GM19099 (cell line): ENCODE results near the gene SDC3.

ENCODE experiments used
- POLR2A ChIP-seq: IDR thresholded peaks from 3 replicates; pipeline ENCODE4 v1.6.1; 2011; ENCODE audit warnings: low read depth; ENCODE audit not compliant: insufficient read length; ENCODE audit errors: extremely low read depth

SDC3 gene

DNA sequence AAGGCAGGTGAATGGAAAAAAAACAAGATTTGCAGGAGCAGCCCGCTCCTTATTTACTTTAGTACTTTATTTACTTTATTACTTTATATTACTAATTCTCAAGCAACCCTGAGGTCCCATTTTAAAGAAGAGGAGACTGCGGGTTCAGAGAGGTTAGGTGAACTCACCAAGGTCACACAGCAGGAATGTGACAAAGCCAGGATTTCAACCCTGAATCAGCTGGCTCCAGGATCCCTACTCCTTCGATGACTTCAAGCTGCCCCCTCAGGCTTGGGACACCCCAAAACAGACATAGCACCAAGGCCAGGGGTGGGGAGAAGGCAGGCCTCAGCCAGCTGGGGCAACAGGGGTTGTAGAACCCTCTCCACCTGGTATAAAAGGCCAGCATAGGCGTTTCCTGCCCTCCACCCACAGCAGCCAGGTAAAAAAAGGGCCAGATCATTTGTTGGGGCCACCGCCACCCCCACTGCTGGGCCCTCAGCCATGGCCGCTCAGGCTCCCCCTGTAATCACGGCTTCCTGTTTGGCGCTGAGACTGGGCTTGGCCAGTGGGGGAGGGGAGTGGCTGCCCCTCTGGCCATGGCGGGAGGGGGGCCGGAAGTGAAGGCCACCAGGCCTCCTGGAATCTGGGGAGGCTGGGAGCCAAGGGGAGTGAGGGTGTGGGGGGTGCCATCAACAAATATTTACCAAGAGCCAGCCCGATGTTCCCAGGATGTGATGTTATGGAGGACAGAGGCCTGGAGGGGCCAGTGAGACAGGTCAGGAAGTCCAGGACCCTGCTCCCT lies 6.6 kb downstream of the SDC3 start:
- TF ChIP-seq POLR2A, result no peak

DNA sequence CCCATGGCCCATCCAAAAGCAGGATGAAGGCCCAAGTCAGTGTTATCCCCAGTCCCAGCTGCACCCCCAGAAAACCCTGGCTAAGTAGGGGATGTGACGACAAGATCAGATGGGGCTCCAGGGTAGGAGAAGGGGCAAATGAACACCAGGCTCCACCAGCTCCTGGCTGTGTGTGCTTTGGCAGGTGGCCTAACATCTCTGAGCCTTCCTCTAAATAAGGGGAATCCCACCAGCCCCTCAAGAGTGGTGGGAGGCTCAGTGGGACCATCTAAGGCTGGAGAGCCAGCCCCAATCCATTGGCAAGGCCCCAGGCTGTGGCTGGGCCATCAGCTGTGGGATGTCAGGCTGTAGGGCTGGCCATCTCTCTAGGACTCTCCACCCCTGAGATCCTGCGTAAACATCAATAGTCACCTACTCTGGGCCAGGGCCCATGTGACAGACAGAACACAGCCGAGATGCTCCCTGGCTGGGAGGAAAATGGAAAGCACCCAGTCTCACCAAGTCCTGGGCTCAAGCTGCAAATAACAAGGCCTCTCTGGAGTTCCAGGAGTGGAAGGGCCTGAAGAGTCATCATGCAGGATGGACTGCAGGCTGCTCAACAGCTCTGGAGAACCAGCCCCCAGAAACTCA lies 7.5 kb downstream of the SDC3 start:
- TF ChIP-seq POLR2A, result no peak

DNA sequence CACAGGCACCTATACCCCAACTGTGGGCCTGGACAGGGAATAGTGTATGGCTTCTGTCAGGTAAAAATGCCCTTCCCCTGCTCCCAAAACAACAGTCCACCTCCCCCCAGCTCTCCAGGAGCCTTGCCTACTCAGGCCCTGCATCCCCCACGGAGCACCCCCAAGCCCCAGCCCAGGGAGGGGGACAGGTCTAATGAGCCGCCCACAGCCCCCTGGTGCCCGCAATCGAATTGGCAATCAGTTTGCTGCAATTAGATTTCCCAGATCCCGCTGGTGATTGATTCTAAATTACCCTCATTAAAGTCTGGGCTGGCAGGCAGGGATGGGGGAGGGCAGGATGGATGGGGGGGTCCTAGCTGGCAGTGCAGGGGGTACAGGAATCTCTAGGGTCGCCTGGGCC lies 8.1 kb downstream of the SDC3 start:
- no peak for TF ChIP-seq POLR2A

DNA sequence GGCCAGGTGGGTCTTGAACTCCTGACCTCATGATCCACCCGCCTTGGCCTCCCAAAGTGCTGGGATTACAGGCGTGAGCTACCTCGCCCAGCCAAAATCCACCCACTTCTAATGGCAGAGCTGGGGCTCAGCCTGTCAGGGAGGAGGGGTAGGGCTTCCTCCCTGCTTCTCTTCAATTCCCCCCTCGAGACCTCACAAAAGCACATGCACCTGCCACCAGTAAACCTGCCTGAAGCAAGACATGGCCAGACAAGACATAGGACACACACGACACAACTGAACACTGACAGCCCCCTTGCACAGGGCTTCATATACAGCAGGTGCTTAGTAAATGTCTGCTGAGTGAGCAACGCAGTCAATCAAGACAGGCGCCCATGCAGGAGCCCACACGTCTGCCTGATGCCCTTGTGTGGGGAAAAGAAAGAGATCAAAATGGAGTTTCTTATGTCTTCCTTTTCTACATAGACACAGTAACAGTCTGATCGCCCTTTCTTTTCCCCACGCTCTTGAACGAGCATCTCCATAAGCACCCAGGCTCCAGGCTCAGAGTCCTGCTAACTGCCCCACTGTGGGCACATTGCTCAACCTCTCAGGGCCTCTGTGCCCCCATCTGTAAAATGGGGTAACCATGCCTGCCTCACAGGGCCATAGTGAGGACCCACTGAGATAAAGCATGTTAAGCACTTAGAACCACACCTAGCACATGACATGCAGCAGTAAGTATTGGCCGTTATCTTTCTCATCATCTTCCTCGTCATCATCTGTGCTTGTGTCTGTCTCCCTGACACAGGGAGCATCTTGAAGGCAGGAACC lies 8.8 kb downstream of the SDC3 start:
- no peak for TF ChIP-seq POLR2A

DNA sequence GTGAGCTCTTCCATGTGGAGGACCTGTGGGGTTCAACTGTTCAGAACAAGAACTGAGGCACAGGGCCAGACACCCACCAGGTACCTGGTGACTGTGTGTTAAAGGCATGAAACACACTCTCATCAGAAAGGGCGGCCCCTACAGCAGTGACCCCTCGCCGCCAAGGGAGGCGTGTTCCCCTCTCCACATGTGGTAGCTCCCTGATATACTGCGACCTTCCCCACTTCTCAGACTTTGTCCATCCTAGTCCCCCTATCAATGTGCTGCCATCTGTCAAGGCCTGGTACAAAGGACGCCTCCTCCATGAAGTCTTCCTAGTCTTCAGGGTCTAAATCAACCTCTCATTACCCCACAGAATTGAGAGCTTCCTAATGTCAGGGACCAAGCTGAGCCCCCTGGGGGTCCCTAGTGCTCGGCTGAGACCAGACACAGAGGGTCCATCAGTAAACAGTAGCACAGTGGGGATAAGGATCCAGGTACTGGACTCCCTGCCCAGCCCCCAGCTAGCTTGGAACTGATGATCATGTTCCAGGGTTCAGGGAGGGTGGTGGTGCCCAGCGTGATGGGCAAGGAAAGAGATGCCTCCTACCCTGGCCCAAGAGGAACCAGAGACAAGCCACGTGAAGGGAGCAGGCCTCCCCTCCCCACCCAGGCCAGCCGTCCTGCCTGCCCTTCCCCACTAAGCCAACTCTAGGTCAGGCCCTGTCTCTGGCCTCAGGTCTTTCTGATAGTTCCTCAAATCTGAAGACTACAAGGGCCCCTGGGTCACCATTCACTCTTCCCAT lies 10.3 kb downstream of the SDC3 start:
- TF ChIP-seq POLR2A, result no peak

DNA sequence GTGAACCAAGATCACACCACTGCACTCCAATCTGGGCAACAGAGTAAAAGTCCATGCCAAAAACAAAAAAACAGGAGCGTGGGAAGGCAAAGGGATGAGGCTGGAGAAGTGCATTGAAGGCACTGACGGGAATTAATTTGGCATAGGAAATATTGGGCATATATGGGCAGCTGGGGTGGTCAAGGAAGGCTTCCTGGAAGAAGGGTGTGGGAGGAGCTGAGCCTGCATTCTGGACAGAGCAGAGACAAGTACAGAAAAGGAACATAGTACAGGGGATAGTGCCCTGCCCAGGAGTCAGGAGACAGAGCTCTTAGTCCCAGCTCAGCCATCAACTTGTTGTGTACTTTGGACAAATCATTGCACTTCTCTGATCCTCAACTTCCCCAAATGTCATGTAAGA lies 11.7 kb downstream of the SDC3 start:
- TF ChIP-seq POLR2A, result no peak

DNA sequence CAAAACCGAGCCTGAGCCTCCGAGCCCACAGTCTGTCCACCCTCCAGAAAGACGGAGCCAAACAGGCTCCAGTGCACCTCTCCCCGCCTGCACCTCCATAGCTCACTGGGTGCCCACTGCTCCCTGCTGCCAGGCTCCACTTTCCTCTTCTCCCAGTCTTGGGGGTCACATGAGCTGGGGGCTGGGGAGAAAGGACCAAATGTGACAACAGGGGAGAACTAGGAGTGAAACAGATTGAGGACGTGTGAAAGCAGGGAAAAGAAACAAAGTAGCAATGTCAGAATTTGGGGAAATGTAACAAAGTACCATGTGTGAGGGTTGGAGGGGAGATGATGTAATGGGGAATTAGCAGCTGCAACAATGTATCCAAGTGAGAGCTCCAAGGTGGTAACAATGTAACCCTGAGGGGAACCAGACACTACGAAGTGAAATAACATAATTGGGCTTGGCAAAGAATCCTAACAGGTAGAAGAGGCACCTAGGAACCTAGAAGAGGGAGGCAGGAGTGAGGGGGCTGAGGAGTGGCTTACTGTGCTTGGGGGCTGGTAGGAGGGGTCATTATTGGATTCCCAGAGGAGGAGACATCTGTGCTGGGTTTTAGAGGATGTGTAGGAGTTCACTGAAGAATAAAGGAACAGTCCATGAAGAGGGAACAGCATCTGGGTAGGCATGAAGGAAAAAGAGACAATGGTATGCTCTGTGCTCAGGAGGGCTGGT lies 12.5 kb downstream of the SDC3 start:
- TF ChIP-seq POLR2A, result no peak

DNA sequence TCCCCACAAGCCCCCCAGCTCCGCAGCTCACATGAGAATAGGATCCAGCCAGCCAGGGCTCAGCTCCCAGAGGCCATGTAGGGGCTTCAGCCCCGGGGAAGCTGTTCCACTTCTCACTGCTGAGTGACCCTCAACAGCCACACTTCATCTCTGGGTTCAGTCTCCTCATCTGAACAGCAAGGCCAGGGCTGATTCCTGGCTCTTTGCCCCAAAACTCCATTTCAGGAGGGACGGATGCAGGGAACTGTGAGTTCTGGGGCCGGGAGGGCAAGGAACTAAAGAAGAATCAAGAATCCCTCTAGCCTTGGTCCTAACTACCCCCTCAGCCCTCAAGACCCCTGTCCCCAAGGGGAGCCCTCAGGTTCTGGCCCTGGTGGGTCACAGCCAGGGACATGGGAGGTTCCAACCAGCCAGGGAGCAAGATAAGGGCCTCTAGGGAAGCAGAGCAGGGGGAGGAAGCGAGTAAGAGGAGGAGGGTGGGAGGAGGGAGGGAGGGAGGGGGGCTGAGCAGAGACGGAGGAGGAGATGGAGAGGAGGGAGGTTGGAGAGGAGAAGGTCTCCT lies 13.1 kb downstream of the SDC3 start:
- TF ChIP-seq POLR2A, result no peak

DNA sequence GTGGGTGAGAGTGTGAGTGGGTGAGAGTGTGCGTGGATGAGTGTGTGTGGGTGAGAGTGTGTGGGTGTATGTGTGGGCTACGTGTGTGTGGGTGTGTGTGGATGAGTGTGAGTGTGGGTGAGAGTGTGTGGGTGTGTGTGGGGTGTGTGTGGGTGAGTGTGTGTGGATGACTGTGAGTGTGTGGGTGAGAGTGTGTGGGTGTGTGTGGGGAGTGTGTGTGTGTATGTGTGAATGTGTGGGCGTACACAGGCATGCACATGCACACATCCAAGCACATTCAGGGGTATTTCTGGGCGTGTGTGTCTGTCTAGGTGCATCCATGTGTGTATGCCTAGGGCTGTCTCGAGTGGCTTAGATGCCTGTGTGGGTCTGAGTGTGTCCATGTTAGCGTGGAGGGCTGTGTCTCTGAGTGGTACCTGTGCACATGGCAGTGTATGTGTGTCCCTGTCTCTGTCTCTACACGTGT lies 14.0 kb downstream of the SDC3 start:
- TF ChIP-seq POLR2A, result no peak

DNA sequence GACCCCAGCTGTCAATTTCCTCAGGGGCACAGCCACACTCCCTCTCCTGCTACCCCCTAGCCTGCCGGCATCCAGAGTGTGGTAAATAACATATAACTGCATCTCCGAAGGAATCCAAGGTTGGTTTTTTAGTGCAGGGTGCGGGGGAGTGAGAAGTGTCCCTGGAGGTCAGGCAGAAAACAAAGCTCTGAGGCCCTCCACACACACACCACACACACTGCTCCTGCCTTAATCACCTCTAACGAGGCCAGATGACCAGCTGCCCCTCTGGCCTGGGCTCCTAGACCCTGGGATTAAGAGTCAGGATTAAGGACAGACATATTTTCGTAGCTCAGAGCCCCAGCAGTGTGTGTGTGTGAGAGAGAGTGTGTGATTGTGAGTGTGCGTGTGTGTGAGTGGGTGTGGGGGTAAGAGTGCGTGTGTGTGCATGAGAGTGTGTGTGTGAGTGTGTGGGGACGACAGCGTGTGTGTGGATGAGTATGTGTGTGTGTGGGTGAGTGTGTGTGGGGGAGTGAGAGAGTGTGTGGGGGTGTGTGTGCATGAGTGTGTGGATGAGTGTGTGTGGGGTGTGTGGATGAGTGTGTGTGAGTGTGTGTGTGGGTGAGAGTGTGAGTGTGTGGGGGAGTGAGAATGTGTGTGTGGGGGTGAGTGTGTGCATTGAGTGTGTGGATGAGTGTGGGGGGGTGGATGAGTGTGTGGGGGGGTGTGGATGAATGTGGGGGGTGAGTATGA lies 14.6 kb downstream of the SDC3 start:
- no peak for TF ChIP-seq POLR2A

DNA sequence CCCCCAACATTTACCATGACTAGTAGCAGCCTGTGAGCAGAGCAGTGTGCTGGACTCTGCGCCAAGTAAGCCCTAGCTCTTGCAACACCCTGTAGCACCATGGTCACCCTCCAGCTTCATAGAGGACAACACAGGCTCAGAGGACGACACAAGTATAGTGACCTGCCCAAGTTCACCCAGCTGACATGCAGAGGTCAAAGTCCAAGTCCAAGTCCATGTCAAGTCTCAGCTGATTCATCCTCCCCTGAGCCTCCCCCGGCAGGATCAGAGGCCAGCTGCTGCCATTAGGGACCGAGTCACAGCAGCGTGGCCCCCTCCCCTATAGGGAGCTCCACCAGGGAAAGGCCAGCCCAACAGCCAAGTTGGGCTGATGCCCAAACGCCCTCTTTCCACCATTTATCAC lies 15.9 kb downstream of the SDC3 start:
- no peak for TF ChIP-seq POLR2A

DNA sequence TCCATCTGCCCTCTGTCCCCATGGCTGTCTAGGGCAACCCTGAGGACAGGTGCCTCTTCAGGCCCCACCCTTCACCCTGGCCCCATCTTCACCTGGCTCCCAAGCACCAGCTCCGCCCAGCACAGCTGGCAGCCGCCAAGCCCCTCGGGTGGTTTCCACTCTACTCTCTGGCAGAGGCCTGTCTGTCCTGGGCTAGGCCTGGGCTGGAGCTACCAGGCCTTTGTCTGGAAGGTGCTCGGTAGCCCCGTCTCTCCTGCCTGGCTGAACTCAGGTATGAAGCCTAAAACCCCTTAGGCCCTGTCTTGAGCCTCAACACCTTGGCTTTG lies 17.4 kb downstream of the SDC3 start:
- TF ChIP-seq POLR2A, result no peak

DNA sequence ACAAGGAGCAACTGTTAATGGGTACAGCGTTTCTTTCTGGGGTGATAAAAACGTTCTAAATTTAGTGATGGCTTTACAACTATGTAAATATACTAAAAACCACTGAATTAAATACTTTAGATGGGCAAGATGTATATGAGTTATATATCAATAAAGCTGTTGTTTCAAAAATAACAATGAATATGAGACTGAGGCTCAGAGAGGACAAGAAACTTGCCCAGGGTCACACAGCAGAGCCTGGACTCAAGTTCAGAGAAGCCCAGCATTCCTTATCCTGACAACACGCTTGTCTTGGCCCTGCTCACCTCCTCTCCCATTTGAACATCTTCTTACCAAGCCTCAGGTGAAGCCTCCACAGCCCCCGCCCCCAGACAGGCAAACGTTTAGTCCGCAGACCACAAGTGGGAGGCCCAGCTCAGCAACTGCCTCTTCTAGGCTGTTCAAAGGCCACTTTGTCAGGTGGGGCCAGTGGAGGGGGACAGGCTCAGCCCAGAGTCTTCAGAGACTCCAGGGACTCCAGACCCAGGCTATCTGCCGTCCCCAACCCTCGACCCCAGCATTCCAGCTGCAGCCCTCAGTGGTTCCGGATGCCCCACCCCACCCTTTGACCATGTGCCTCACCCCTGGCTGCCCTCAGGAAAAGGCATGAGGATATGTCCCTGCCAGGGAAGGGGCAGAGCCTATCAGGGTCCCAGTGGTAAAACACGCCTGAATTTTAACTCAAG lies 17.9 kb downstream of the SDC3 start:
- TF ChIP-seq POLR2A, result no peak
